H9 (cell line): Measurements from ENCODE around the gene ASB18. TPM values are rescaled to one million over a fixed set of nuclear protein-coding genes. Genes with fewer than 3 reads are reported as not detected.

ENCODE experiments used
- DNase-seq: peaks from one replicate; pipeline ENCODE4 v3.0.0-alpha.2; 2017
- H2AFZ ChIP-seq: one replicate; pipeline ENCODE4 v1.6.1; 2013; ENCODE audit warnings: mild to moderate bottlenecking, low read length, control low read depth, moderate library complexity
- H2AK5ac ChIP-seq: 2 replicates; pipeline ENCODE4 v1.6.1; 2013; ENCODE audit warnings: low read length, control low read depth, mixed read lengths; ENCODE audit not compliant: insufficient read length
- H2BK120ac ChIP-seq: one replicate; pipeline ENCODE4 v1.6.1; 2013; ENCODE audit warnings: low read depth, mild to moderate bottlenecking, low read length, control low read depth, inconsistent platforms; ENCODE audit not compliant: poor library complexity, severe bottlenecking
- H2BK12ac ChIP-seq: 2 replicates; pipeline ENCODE4 v1.6.1; 2013; ENCODE audit warnings: low read length, control low read depth, mixed read lengths, low read depth; ENCODE audit not compliant: insufficient read length
- H2BK15ac ChIP-seq: 2 replicates; pipeline ENCODE4 v1.6.1; 2013; ENCODE audit warnings: low read depth, low read length, control low read depth
- H2BK20ac ChIP-seq: one replicate; pipeline ENCODE4 v1.6.1; 2013; ENCODE audit warnings: low read depth, mild to moderate bottlenecking, low read length, control low read depth, inconsistent platforms; ENCODE audit not compliant: poor library complexity, severe bottlenecking
- H2BK5ac ChIP-seq: 2 replicates; pipeline ENCODE4 v1.6.1; 2013; ENCODE audit warnings: low read length, control low read depth, mixed read lengths; ENCODE audit not compliant: insufficient read length
- H3K14ac ChIP-seq: 2 replicates; pipeline ENCODE4 v1.6.1; 2013; ENCODE audit warnings: low read length, control low read depth; ENCODE audit not compliant: insufficient read depth
- H3K18ac ChIP-seq: 2 replicates; pipeline ENCODE4 v1.6.1; 2013; ENCODE audit warnings: low read depth, mild to moderate bottlenecking, mixed read lengths, low read length, control low read depth; ENCODE audit not compliant: insufficient read length
- H3K23ac ChIP-seq: 2 replicates; pipeline ENCODE4 v1.6.1; 2013; ENCODE audit warnings: low read length, control low read depth, mixed read lengths, low read depth; ENCODE audit not compliant: insufficient read length
- H3K23me2 ChIP-seq: 2 replicates; pipeline ENCODE4 v1.6.1; 2013; ENCODE audit warnings: low read depth, mild to moderate bottlenecking, mixed read lengths, low read length, control low read depth; ENCODE audit not compliant: insufficient read length, poor library complexity, severe bottlenecking
- H3K27ac ChIP-seq: 2 replicates; pipeline ENCODE4 v1.5.1; 2013; ENCODE audit warnings: low read length, control low read depth, mixed read lengths, low read depth; ENCODE audit not compliant: insufficient read length
- H3K27me3 ChIP-seq: 2 replicates; pipeline ENCODE4 v1.6.1; 2013; ENCODE audit warnings: low read length, control low read depth, inconsistent platforms; ENCODE audit not compliant: insufficient read depth
- H3K4ac ChIP-seq: 2 replicates; pipeline ENCODE4 v1.6.1; 2013; ENCODE audit warnings: low read depth, mild to moderate bottlenecking, control low read depth, inconsistent platforms, low read length, moderate library complexity
- H3K4me1 ChIP-seq: 2 replicates; pipeline ENCODE4 v1.6.1; 2013; ENCODE audit warnings: low read length, control low read depth, inconsistent platforms; ENCODE audit not compliant: insufficient read depth
- H3K4me2 ChIP-seq: 2 replicates; pipeline ENCODE4 v1.6.1; 2013; ENCODE audit warnings: low read length, control low read depth, mixed read lengths; ENCODE audit not compliant: insufficient read length, insufficient read depth
- H3K56ac ChIP-seq: 2 replicates; pipeline ENCODE4 v1.6.1; 2013; ENCODE audit warnings: low read depth, mild to moderate bottlenecking, mixed read lengths, low read length, control low read depth; ENCODE audit not compliant: insufficient read length
- H3K79me1 ChIP-seq: 2 replicates; pipeline ENCODE4 v1.6.1; 2013; ENCODE audit warnings: low read depth, mild to moderate bottlenecking, moderate library complexity, low read length, control low read depth, inconsistent platforms; ENCODE audit not compliant: insufficient read depth, poor library complexity, severe bottlenecking
- H3K79me2 ChIP-seq: 2 replicates; pipeline ENCODE4 v1.6.1; 2013; ENCODE audit warnings: low read length, control low read depth, inconsistent platforms; ENCODE audit not compliant: insufficient read depth
- H3K9ac ChIP-seq: 2 replicates; pipeline ENCODE4 v1.6.1; 2013; ENCODE audit warnings: low read length, control low read depth, mixed read lengths; ENCODE audit not compliant: insufficient read length; ENCODE audit errors: extremely low read depth
- H3K9me3 ChIP-seq: one replicate; pipeline ENCODE4 v1.6.1; 2013; ENCODE audit warnings: low read depth, low read length, inconsistent platforms; ENCODE audit not compliant: control insufficient read depth
- H3T11ph ChIP-seq: one replicate; pipeline ENCODE4 v1.6.1; 2013; ENCODE audit warnings: mild to moderate bottlenecking, low read length, control low read depth, inconsistent platforms
- H4K20me1 ChIP-seq: one replicate; pipeline ENCODE4 v1.6.1; 2013; ENCODE audit not compliant: control insufficient read depth, insufficient read length, insufficient read depth
- H4K5ac ChIP-seq: 2 replicates; pipeline ENCODE4 v1.6.1; 2013; ENCODE audit warnings: low read depth, mild to moderate bottlenecking, mixed read lengths, low read length, control low read depth; ENCODE audit not compliant: insufficient read length
- H4K8ac ChIP-seq: replicated peaks from 2 replicates; pipeline ENCODE4 v1.6.1; 2013; ENCODE audit warnings: low read length, control low read depth, mixed read lengths, low read depth; ENCODE audit not compliant: insufficient read length
- H4K91ac ChIP-seq: 2 replicates; pipeline ENCODE4 v1.6.1; 2013; ENCODE audit warnings: low read depth, mild to moderate bottlenecking, moderate library complexity, mixed read lengths, low read length, control low read depth; ENCODE audit not compliant: insufficient read length
- H3K27ac Mint-ChIP-seq, 3 experiments: 2 replicates in 2 of 3; 3 replicates in 1 of 3; pipeline ENCODE4 v1.8.0; 2020 to 2021; ENCODE audit warnings: mixed read lengths in 3 of 3, mild to moderate bottlenecking in 1 of 3, moderate library complexity in 1 of 3
- H3K27me3 Mint-ChIP-seq: 2 replicates; pipeline ENCODE4 v1.8.0; 2021; ENCODE audit warnings: low read depth, mild to moderate bottlenecking, moderate library complexity, mixed read lengths
- H3K36me3 Mint-ChIP-seq, 3 experiments: 2 replicates in 2 of 3; 3 replicates in 1 of 3; pipeline ENCODE4 v1.8.0; 2020 to 2021; ENCODE audit warnings: low read depth in 3 of 3, mixed read lengths in 3 of 3; ENCODE audit not compliant: insufficient read depth in 1 of 3
- H3K4me1 Mint-ChIP-seq, 2 experiments: 2 replicates each; pipeline ENCODE4 v1.8.0; 2020; ENCODE audit warnings: mixed read lengths in 2 of 2
- H3K4me3 Mint-ChIP-seq, 2 experiments: 2 replicates in 1 of 2; 3 replicates in 1 of 2; pipeline ENCODE4 v1.8.0; 2020 to 2021; ENCODE audit warnings: mild to moderate bottlenecking in 2 of 2, mixed read lengths in 2 of 2, moderate library complexity in 1 of 2
- H3K9me3 Mint-ChIP-seq, 2 experiments: 2 replicates in 1 of 2; 3 replicates in 1 of 2; pipeline ENCODE4 v1.8.0; 2020; ENCODE audit warnings: mild to moderate bottlenecking in 2 of 2, mixed read lengths in 2 of 2, moderate library complexity in 1 of 2
- WGBS: extraction: QIAGEN DNeasy Blood & Tissue Kit; methylation state at CpG from one replicate; pipeline ENCODE4 v1.1.7; 2013; ENCODE audit warnings: missing lambda C conversion rate, low lambda C conversion rate, mixed read lengths; ENCODE audit not compliant: insufficient read length; ENCODE audit errors: extremely low coverage; 5-methylcytosine and 5-hydroxymethylcytosine counted together
- total RNA-seq: library from RNA; stranded (reverse); gene quantifications from 2 replicates; pipeline ENCODE4 v1.2.1, GENCODE V29; 2021
- TF ChIP-seq, protein P1 (sequence below): fragments of 200-600 bp; sonication (generic); conservative IDR thresholded peaks from 3 replicates; pipeline ENCODE4 v1.8.0; 2021; ENCODE audit warnings: antibody characterized with exemption, mild to moderate bottlenecking

ASB18 gene
- total RNA-seq, 1 experiment from 2014 or later = not detected

DNA sequence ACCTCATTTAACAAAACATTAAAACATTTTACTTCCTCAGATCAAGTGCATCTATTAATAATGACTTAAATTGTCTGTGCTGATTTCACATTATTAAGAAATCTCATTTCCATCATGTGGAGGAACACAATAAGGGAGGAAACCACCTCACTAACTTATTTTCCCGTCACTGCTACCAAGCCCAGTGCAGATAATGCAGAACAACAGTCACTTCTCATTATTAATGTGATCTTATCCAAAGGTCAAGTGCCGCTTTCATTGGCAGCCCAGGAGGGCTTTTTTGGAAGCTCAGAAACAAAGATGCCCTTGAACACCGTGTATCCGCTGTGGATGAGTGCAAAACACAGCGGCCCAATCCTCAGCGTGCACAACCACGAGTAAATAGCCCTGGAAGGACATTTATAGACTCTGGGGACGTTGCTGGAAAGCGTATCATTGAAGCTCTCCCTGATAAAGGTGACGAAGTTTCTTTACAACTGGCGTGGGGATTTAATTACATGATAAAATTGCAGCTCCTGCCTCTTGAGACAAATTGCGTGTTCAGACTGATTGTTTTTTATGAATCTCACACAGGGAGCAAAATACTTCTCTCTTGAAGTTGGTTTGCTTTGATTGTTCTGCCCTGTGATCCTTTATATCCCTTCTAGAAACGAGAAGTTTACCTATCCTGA lies 13.2 kb downstream of the ASB18 start:
- Histone ChIP-seq H3K27me3 (no peaks in the 10 kb centered on the region), H3T11ph (no peak overlapping the region), H2BK5ac (no peak overlapping the region), H3K9me3 (no peaks in the 10 kb centered on the region), H3K4ac (no peak overlapping the region), H4K5ac (no peak overlapping the region), H2BK120ac (no peak overlapping the region), H4K8ac (no peak overlapping the region), H3K23me2 (no peaks in the 10 kb centered on the region), H4K91ac (no peak overlapping the region), H2AFZ (no peak overlapping the region), H3K79me1 (no peaks in the 10 kb centered on the region), H2AK5ac (no peak overlapping the region), H3K56ac (no peak overlapping the region), H2BK12ac (no peak overlapping the region), H3K18ac (no peak overlapping the region), H3K79me2 (no peaks in the 10 kb centered on the region), H3K9ac (no peak overlapping the region), H2BK15ac (no peak overlapping the region), H3K4me1 (0 out of 2 replicates have a peak, but pooled peaks cover 2% of the 10 kb centered on the region), H3K4me2 (no peak overlapping the region), H3K23ac (no peak overlapping the region), H4K20me1 (no peaks in the 10 kb centered on the region), H3K27ac (no peak overlapping the region), H2BK20ac (no peak overlapping the region), H3K14ac (no peak overlapping the region)
- no peak overlapping the region; a peak in 1 of 7 replicates for H3K27ac Mint-ChIP-seq
- no peak overlapping the region for H3K4me3 Mint-ChIP-seq
- no peak for DNase-seq
- H3K9me3 Mint-ChIP-seq = no peaks in the 10 kb centered on the region
- H3K36me3 Mint-ChIP-seq = no peaks in the 10 kb centered on the region
- WGBS = no CpG with 5 or more reads among the region's 13 CpGs
- TF ChIP-seq, protein P1, sequence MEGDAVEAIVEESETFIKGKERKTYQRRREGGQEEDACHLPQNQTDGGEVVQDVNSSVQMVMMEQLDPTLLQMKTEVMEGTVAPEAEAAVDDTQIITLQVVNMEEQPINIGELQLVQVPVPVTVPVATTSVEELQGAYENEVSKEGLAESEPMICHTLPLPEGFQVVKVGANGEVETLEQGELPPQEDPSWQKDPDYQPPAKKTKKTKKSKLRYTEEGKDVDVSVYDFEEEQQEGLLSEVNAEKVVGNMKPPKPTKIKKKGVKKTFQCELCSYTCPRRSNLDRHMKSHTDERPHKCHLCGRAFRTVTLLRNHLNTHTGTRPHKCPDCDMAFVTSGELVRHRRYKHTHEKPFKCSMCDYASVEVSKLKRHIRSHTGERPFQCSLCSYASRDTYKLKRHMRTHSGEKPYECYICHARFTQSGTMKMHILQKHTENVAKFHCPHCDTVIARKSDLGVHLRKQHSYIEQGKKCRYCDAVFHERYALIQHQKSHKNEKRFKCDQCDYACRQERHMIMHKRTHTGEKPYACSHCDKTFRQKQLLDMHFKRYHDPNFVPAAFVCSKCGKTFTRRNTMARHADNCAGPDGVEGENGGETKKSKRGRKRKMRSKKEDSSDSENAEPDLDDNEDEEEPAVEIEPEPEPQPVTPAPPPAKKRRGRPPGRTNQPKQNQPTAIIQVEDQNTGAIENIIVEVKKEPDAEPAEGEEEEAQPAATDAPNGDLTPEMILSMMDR = no peak
- H3K4me1 Mint-ChIP-seq = peaks cover 7 to 12% of the 10 kb centered on the region in 2 experiments
- peaks cover 15% of the 10 kb centered on the region for H3K27me3 Mint-ChIP-seq
